MM.1S (cell line): ENCODE measurements around the gene EPB41L2.

Experiments used
- DNase-seq: peaks from one replicate; pipeline ENCODE4 v3.0.0-alpha.2; 2015
- H2AFZ ChIP-seq: fragments of 300-600 bp; sonication (generic); 2 replicates; pipeline ENCODE4 v1.6.0; 2016; ENCODE audit warnings: antibody characterized with exemption, low read length
- H3F3A ChIP-seq: fragments of 300-600 bp; sonication (generic); 2 replicates; pipeline ENCODE4 v1.6.1; 2016; ENCODE audit warnings: mild to moderate bottlenecking, antibody characterized with exemption, low read length, moderate library complexity, mixed read lengths; ENCODE audit not compliant: insufficient read depth
- H3K27ac ChIP-seq: fragments of 300-600 bp; sonication (generic); 2 replicates; pipeline ENCODE4 v1.5.1; 2016; ENCODE audit warnings: mild to moderate bottlenecking, low read length
- H3K27me3 ChIP-seq: fragments of 300-600 bp; sonication (generic); replicated peaks from 2 replicates; pipeline ENCODE4 v1.6.0; 2016; ENCODE audit warnings: low read length; ENCODE audit not compliant: insufficient read depth
- H3K36me3 ChIP-seq: fragments of 300-600 bp; sonication (generic); replicated peaks from 2 replicates; pipeline ENCODE4 v1.6.1; 2016; ENCODE audit warnings: mild to moderate bottlenecking, low read length, mixed read lengths; ENCODE audit not compliant: insufficient read depth
- H3K4me1 ChIP-seq: fragments of 300-600 bp; sonication (generic); 2 replicates; pipeline ENCODE4 v1.6.1; 2016; ENCODE audit warnings: low read length, mixed read lengths
- H3K4me2 ChIP-seq: fragments of 300-600 bp; sonication (generic); 2 replicates; pipeline ENCODE4 v1.6.0; 2016; ENCODE audit warnings: low read depth, low read length
- H3K4me3 ChIP-seq: fragments of 300-600 bp; sonication (generic); 2 replicates; pipeline ENCODE4 v1.5.1; 2016; ENCODE audit warnings: low read length, mixed read lengths
- H3K79me2 ChIP-seq: fragments of 300-600 bp; sonication (generic); 2 replicates; pipeline ENCODE4 v1.6.1; 2016; ENCODE audit warnings: mixed run types, low read length, mixed read lengths
- H3K9ac ChIP-seq: fragments of 300-600 bp; sonication (generic); 2 replicates; pipeline ENCODE4 v1.6.1; 2016; ENCODE audit warnings: low read length, mixed read lengths
- H3K9me2 ChIP-seq: fragments of 300-600 bp; sonication (generic); replicated peaks from 2 replicates; pipeline ENCODE4 v1.6.1; 2016; ENCODE audit warnings: mild to moderate bottlenecking, low read length, mixed read lengths; ENCODE audit not compliant: insufficient read depth
- H3K9me3 ChIP-seq: fragments of 300-600 bp; sonication (generic); replicated peaks from 2 replicates; pipeline ENCODE4 v1.6.1; 2016; ENCODE audit warnings: mild to moderate bottlenecking, low read length, mixed read lengths; ENCODE audit not compliant: insufficient read depth
- H4K20me1 ChIP-seq: fragments of 300-600 bp; sonication (generic); 2 replicates; pipeline ENCODE4 v1.6.1; 2016; ENCODE audit warnings: mild to moderate bottlenecking, low read length, moderate library complexity, mixed read lengths; ENCODE audit not compliant: insufficient read depth
- CTCF ChIP-seq: fragments of 300-600 bp; sonication (generic); IDR thresholded peaks from 2 replicates; pipeline ENCODE4 v1.5.1; 2016; ENCODE audit warnings: antibody characterized with exemption, low read length, mixed read lengths
- EZH2 ChIP-seq: fragments of 300-600 bp; sonication (generic); optimal IDR thresholded peaks from 2 replicates; pipeline ENCODE3; 2017; ENCODE audit warnings: low read depth, mild to moderate bottlenecking, antibody characterized with exemption, low read length, mixed read lengths
- EZH2phosphoT487 ChIP-seq: fragments of 300-600 bp; sonication (generic); IDR thresholded peaks from 2 replicates; pipeline ENCODE4 v1.6.1; 2018; ENCODE audit warnings: antibody characterized with exemption, low read length

The EPB41L2 gene

GRCh38 chr6:130882370-130882769, 180.7 kb downstream of the EPB41L2 start:
- H2AFZ ChIP-seq, result no peak overlapping the region
- no peaks in the 10 kb centered on the region for H3K9me3 ChIP-seq
- H3K4me1 ChIP-seq, result 0 out of 2 replicates have a peak, but pooled peaks cover 3% of the 10 kb centered on the region
- TF ChIP-seq EZH2phosphoT487 (no peak), CTCF (no peak)
- no peaks in the 10 kb centered on the region for H3K36me3 ChIP-seq
- no peaks in the 10 kb centered on the region for H3K79me2 ChIP-seq
- no peak overlapping the region for H3K4me3 ChIP-seq
- H3K9ac ChIP-seq, result no peak overlapping the region
- H3K27me3 ChIP-seq, result no peaks in the 10 kb centered on the region
- H3K9me2 ChIP-seq, result no peaks in the 10 kb centered on the region
- H3K27ac ChIP-seq, result no peak overlapping the region
- H3F3A ChIP-seq, result no peaks in the 10 kb centered on the region
- H3K4me2 ChIP-seq, result no peak overlapping the region
- DNase-seq, result no peak
- H4K20me1 ChIP-seq, result no peaks in the 10 kb centered on the region

- Histone ChIP-seq H3F3A (no peaks in the 10 kb centered on the region), H3K79me2 (no peaks in the 10 kb centered on the region), H3K9me3 (no peaks in the 10 kb centered on the region), H3K9me2 (no peaks in the 10 kb centered on the region), H3K9ac (no peak overlapping the region), H4K20me1 (no peaks in the 10 kb centered on the region), H3K4me3 (no peak overlapping the region), H3K4me2 (no peak overlapping the region), H3K27me3 (no peaks in the 10 kb centered on the region), H3K4me1 (0 out of 2 replicates have a peak, but pooled peaks cover 3% of the 10 kb centered on the region), H3K36me3 (no peaks in the 10 kb centered on the region), H2AFZ (no peak overlapping the region), H3K27ac (no peak overlapping the region)
- no peak for TF ChIP-seq EZH2phosphoT487
- no peak for TF ChIP-seq EZH2
- TF ChIP-seq CTCF, result no peak
- no peak for DNase-seq
These were observed 183.2 kb downstream of the EPB41L2 start for GRCh38 chr6:130879826-130880225.

GRCh38 chr6:130873746-130874145, 189.3 kb downstream of the EPB41L2 start:
- no peak overlapping the region for H3K4me3 ChIP-seq
- TF ChIP-seq CTCF (no peak), EZH2phosphoT487 (no peak), EZH2 (no peak)
- H3K9me2 ChIP-seq, result no peaks in the 10 kb centered on the region
- H3K79me2 ChIP-seq, result no peaks in the 10 kb centered on the region
- no peak overlapping the region for H2AFZ ChIP-seq
- H3K9me3 ChIP-seq, result no peaks in the 10 kb centered on the region
- H3K36me3 ChIP-seq, result no peaks in the 10 kb centered on the region
- H3K9ac ChIP-seq, result no peak overlapping the region
- no peaks in the 10 kb centered on the region for H3F3A ChIP-seq
- H4K20me1 ChIP-seq, result no peaks in the 10 kb centered on the region
- peaks cover 12% of the 10 kb centered on the region for H3K4me1 ChIP-seq
- H3K4me2 ChIP-seq, result no peak overlapping the region
- no peaks in the 10 kb centered on the region for H3K27me3 ChIP-seq
- H3K27ac ChIP-seq, result no peak overlapping the region
- DNase-seq, result no peak
